H9 (cell line): ENCODE data around the gene GRM5. TPM values are rescaled to one million over a fixed set of nuclear protein-coding genes. Genes with fewer than 3 reads are reported as not detected.

Source experiments
- DNase-seq: peaks from one replicate; pipeline ENCODE4 v3.0.0-alpha.2; 2017
- H2AFZ ChIP-seq: one replicate; pipeline ENCODE4 v1.6.1; 2013; ENCODE audit warnings: mild to moderate bottlenecking, low read length, control low read depth, moderate library complexity
- H2AK5ac ChIP-seq: 2 replicates; pipeline ENCODE4 v1.6.1; 2013; ENCODE audit warnings: low read length, control low read depth, mixed read lengths; ENCODE audit not compliant: insufficient read length
- H2BK120ac ChIP-seq: one replicate; pipeline ENCODE4 v1.6.1; 2013; ENCODE audit warnings: low read depth, mild to moderate bottlenecking, low read length, control low read depth, inconsistent platforms; ENCODE audit not compliant: poor library complexity, severe bottlenecking
- H2BK12ac ChIP-seq: 2 replicates; pipeline ENCODE4 v1.6.1; 2013; ENCODE audit warnings: low read length, control low read depth, mixed read lengths, low read depth; ENCODE audit not compliant: insufficient read length
- H2BK15ac ChIP-seq: 2 replicates; pipeline ENCODE4 v1.6.1; 2013; ENCODE audit warnings: low read depth, low read length, control low read depth
- H2BK20ac ChIP-seq: one replicate; pipeline ENCODE4 v1.6.1; 2013; ENCODE audit warnings: low read depth, mild to moderate bottlenecking, low read length, control low read depth, inconsistent platforms; ENCODE audit not compliant: poor library complexity, severe bottlenecking
- H2BK5ac ChIP-seq: 2 replicates; pipeline ENCODE4 v1.6.1; 2013; ENCODE audit warnings: low read length, control low read depth, mixed read lengths; ENCODE audit not compliant: insufficient read length
- H3K14ac ChIP-seq: 2 replicates; pipeline ENCODE4 v1.6.1; 2013; ENCODE audit warnings: low read length, control low read depth; ENCODE audit not compliant: insufficient read depth
- H3K18ac ChIP-seq: 2 replicates; pipeline ENCODE4 v1.6.1; 2013; ENCODE audit warnings: low read depth, mild to moderate bottlenecking, mixed read lengths, low read length, control low read depth; ENCODE audit not compliant: insufficient read length
- H3K23ac ChIP-seq: 2 replicates; pipeline ENCODE4 v1.6.1; 2013; ENCODE audit warnings: low read length, control low read depth, mixed read lengths, low read depth; ENCODE audit not compliant: insufficient read length
- H3K23me2 ChIP-seq: 2 replicates; pipeline ENCODE4 v1.6.1; 2013; ENCODE audit warnings: low read depth, mild to moderate bottlenecking, mixed read lengths, low read length, control low read depth; ENCODE audit not compliant: insufficient read length, poor library complexity, severe bottlenecking
- H3K27ac ChIP-seq: 2 replicates; pipeline ENCODE4 v1.5.1; 2013; ENCODE audit warnings: low read length, control low read depth, mixed read lengths, low read depth; ENCODE audit not compliant: insufficient read length
- H3K27me3 ChIP-seq: 2 replicates; pipeline ENCODE4 v1.6.1; 2013; ENCODE audit warnings: low read length, control low read depth, inconsistent platforms; ENCODE audit not compliant: insufficient read depth
- H3K4ac ChIP-seq: 2 replicates; pipeline ENCODE4 v1.6.1; 2013; ENCODE audit warnings: low read depth, mild to moderate bottlenecking, control low read depth, inconsistent platforms, low read length, moderate library complexity
- H3K4me1 ChIP-seq: 2 replicates; pipeline ENCODE4 v1.6.1; 2013; ENCODE audit warnings: low read length, control low read depth, inconsistent platforms; ENCODE audit not compliant: insufficient read depth
- H3K4me2 ChIP-seq: 2 replicates; pipeline ENCODE4 v1.6.1; 2013; ENCODE audit warnings: low read length, control low read depth, mixed read lengths; ENCODE audit not compliant: insufficient read length, insufficient read depth
- H3K56ac ChIP-seq: 2 replicates; pipeline ENCODE4 v1.6.1; 2013; ENCODE audit warnings: low read depth, mild to moderate bottlenecking, mixed read lengths, low read length, control low read depth; ENCODE audit not compliant: insufficient read length
- H3K79me1 ChIP-seq: 2 replicates; pipeline ENCODE4 v1.6.1; 2013; ENCODE audit warnings: low read depth, mild to moderate bottlenecking, moderate library complexity, low read length, control low read depth, inconsistent platforms; ENCODE audit not compliant: insufficient read depth, poor library complexity, severe bottlenecking
- H3K79me2 ChIP-seq: 2 replicates; pipeline ENCODE4 v1.6.1; 2013; ENCODE audit warnings: low read length, control low read depth, inconsistent platforms; ENCODE audit not compliant: insufficient read depth
- H3K9ac ChIP-seq: 2 replicates; pipeline ENCODE4 v1.6.1; 2013; ENCODE audit warnings: low read length, control low read depth, mixed read lengths; ENCODE audit not compliant: insufficient read length; ENCODE audit errors: extremely low read depth
- H3K9me3 ChIP-seq: one replicate; pipeline ENCODE4 v1.6.1; 2013; ENCODE audit warnings: low read depth, low read length, inconsistent platforms; ENCODE audit not compliant: control insufficient read depth
- H3T11ph ChIP-seq: one replicate; pipeline ENCODE4 v1.6.1; 2013; ENCODE audit warnings: mild to moderate bottlenecking, low read length, control low read depth, inconsistent platforms
- H4K20me1 ChIP-seq: one replicate; pipeline ENCODE4 v1.6.1; 2013; ENCODE audit not compliant: control insufficient read depth, insufficient read length, insufficient read depth
- H4K5ac ChIP-seq: 2 replicates; pipeline ENCODE4 v1.6.1; 2013; ENCODE audit warnings: low read depth, mild to moderate bottlenecking, mixed read lengths, low read length, control low read depth; ENCODE audit not compliant: insufficient read length
- H4K8ac ChIP-seq: replicated peaks from 2 replicates; pipeline ENCODE4 v1.6.1; 2013; ENCODE audit warnings: low read length, control low read depth, mixed read lengths, low read depth; ENCODE audit not compliant: insufficient read length
- H4K91ac ChIP-seq: 2 replicates; pipeline ENCODE4 v1.6.1; 2013; ENCODE audit warnings: low read depth, mild to moderate bottlenecking, moderate library complexity, mixed read lengths, low read length, control low read depth; ENCODE audit not compliant: insufficient read length
- H3K27ac Mint-ChIP-seq, 3 experiments: 2 replicates in 2 of 3; 3 replicates in 1 of 3; pipeline ENCODE4 v1.8.0; 2020 to 2021; ENCODE audit warnings: mixed read lengths in 3 of 3, mild to moderate bottlenecking in 1 of 3, moderate library complexity in 1 of 3
- H3K27me3 Mint-ChIP-seq: 2 replicates; pipeline ENCODE4 v1.8.0; 2021; ENCODE audit warnings: low read depth, mild to moderate bottlenecking, moderate library complexity, mixed read lengths
- H3K36me3 Mint-ChIP-seq, 3 experiments: 2 replicates in 2 of 3; 3 replicates in 1 of 3; pipeline ENCODE4 v1.8.0; 2020 to 2021; ENCODE audit warnings: low read depth in 3 of 3, mixed read lengths in 3 of 3; ENCODE audit not compliant: insufficient read depth in 1 of 3
- H3K4me1 Mint-ChIP-seq, 2 experiments: 2 replicates each; pipeline ENCODE4 v1.8.0; 2020; ENCODE audit warnings: mixed read lengths in 2 of 2
- H3K4me3 Mint-ChIP-seq, 2 experiments: 2 replicates in 1 of 2; 3 replicates in 1 of 2; pipeline ENCODE4 v1.8.0; 2020 to 2021; ENCODE audit warnings: mild to moderate bottlenecking in 2 of 2, mixed read lengths in 2 of 2, moderate library complexity in 1 of 2
- H3K9me3 Mint-ChIP-seq, 2 experiments: 2 replicates in 1 of 2; 3 replicates in 1 of 2; pipeline ENCODE4 v1.8.0; 2020; ENCODE audit warnings: mild to moderate bottlenecking in 2 of 2, mixed read lengths in 2 of 2, moderate library complexity in 1 of 2
- CTCF ChIP-seq: fragments of 200-600 bp; sonication (generic); conservative IDR thresholded peaks from 3 replicates; pipeline ENCODE4 v1.8.0; 2021; ENCODE audit warnings: antibody characterized with exemption, mild to moderate bottlenecking
- WGBS: extraction: QIAGEN DNeasy Blood & Tissue Kit; methylation state at CpG from one replicate; pipeline ENCODE4 v1.1.7; 2013; ENCODE audit warnings: missing lambda C conversion rate, low lambda C conversion rate, mixed read lengths; ENCODE audit not compliant: insufficient read length; ENCODE audit errors: extremely low coverage; 5-methylcytosine and 5-hydroxymethylcytosine counted together
- total RNA-seq: library from RNA; stranded (reverse); gene quantifications from 2 replicates; pipeline ENCODE4 v1.2.1, GENCODE V29; 2021

The GRM5 gene
- total RNA-seq, 1 experiment from 2014 or later, result not detected

GRCh38 chr11:88770475-88771079, 295.2 kb downstream of the GRM5 start:
- Histone ChIP-seq H3K27me3 (no peaks in the 10 kb centered on the region), H2BK20ac (no peak overlapping the region), H3K18ac (no peak overlapping the region), H2AFZ (no peak overlapping the region), H2BK5ac (no peak overlapping the region), H3K4me2 (no peak overlapping the region), H3K23me2 (no peaks in the 10 kb centered on the region), H3K4me1 (no peaks in the 10 kb centered on the region), H4K91ac (no peak overlapping the region), H3K79me2 (no peaks in the 10 kb centered on the region), H3K23ac (no peak overlapping the region), H3K79me1 (no peaks in the 10 kb centered on the region), H2BK12ac (no peak overlapping the region), H3K14ac (no peak overlapping the region), H3T11ph (no peak overlapping the region), H4K20me1 (no peaks in the 10 kb centered on the region), H3K27ac (no peak overlapping the region), H4K5ac (no peak overlapping the region), H2BK120ac (no peak overlapping the region), H2BK15ac (no peak overlapping the region), H2AK5ac (no peak overlapping the region), H3K56ac (no peak overlapping the region), H4K8ac (no peak overlapping the region), H3K9ac (no peak overlapping the region), H3K4ac (no peak overlapping the region), H3K9me3 (no peaks in the 10 kb centered on the region)
- peaks cover 1% of the 10 kb centered on the region for H3K27me3 Mint-ChIP-seq
- no peak for TF ChIP-seq CTCF
- H3K36me3 Mint-ChIP-seq, result no peaks in the 10 kb centered on the region
- no peak for DNase-seq
- WGBS, result no CpG with 5 or more reads among the region's 3 CpGs
- H3K4me3 Mint-ChIP-seq, result no peak overlapping the region
- no peak overlapping the region for H3K27ac Mint-ChIP-seq
- H3K9me3 Mint-ChIP-seq, result peaks cover 0 to 10% of the 10 kb centered on the region in 2 experiments; a peak in 3 of 5 replicates
- no peaks in the 10 kb centered on the region for H3K4me1 Mint-ChIP-seq
